Heart left ventricle (tissue), 16 donors: ENCODE data around the gene ARHGAP15. TPM values are rescaled to one million over a fixed set of nuclear protein-coding genes. Genes with fewer than 3 reads are reported as not detected.
A peak's percentile ranks its signal among the peaks of the same experiment; 100 is the strongest.

ENCODE experiments used
- ATAC-seq, 4 donors: fragments of 200-7000 bp; cut with Tn5 transposase; one replicate each; pipeline ENCODE4 v1.9.1; 2020 to 2022; ENCODE audit warnings: moderate library complexity in 4 of 4, mild to moderate bottlenecking in 3 of 4, moderate number of reproducible peaks in 1 of 4
- DNase-seq, 5 donors: peaks; one replicate each; pipeline ENCODE4 v3.0.0-alpha.2; 2020
- H3K27ac ChIP-seq, 12 donors: fragments of 200-600 bp; sonication (generic) in 4 of 12; one replicate each; pipeline versions ENCODE4 v1.5.0 to v1.8.0; 2016 to 2022; ENCODE audit warnings: mild to moderate bottlenecking in 2 of 12
- H3K27me3 ChIP-seq, 9 donors: fragments of 200-600 bp; sonication (generic) in 2 of 9; one replicate each; pipeline versions ENCODE4 v1.5.1 to v1.8.0; 2016 to 2022; ENCODE audit warnings: mild to moderate bottlenecking in 3 of 9
- H3K36me3 ChIP-seq, 9 donors: fragments of 200-600 bp; sonication (generic) in 2 of 9; one replicate each; pipeline versions ENCODE4 v1.5.0 to v1.8.0; 2018 to 2022; ENCODE audit warnings: mild to moderate bottlenecking in 2 of 9
- H3K4me1 ChIP-seq, 12 donors: fragments of 200-600 bp; sonication (generic) in 4 of 12; one replicate each; pipeline versions ENCODE4 v1.5.0 to v1.8.0; 2016 to 2022; ENCODE audit warnings: mild to moderate bottlenecking in 3 of 12
- H3K4me3 ChIP-seq, 12 donors: fragments of 200-600 bp; sonication (generic) in 4 of 12; one replicate each; pipeline versions ENCODE4 v1.5.0 to v1.8.0; 2017 to 2022; ENCODE audit warnings: mild to moderate bottlenecking in 9 of 12, moderate library complexity in 4 of 12
- H3K9me3 ChIP-seq, 12 donors: fragments of 200-600 bp; sonication (generic) in 4 of 12; one replicate each; pipeline versions ENCODE4 v1.5.0 to v1.8.0; 2016 to 2022; ENCODE audit warnings: mild to moderate bottlenecking in 1 of 12
- POLR2A ChIP-seq, 2 donors: fragments of 450-650 bp; IDR thresholded peaks; one replicate each; pipeline ENCODE4 v1.6.1; 2017; ENCODE audit warnings: antibody characterized with exemption in 2 of 2, mild to moderate bottlenecking in 2 of 2, moderate library complexity in 2 of 2
- WGBS, 4 donors: extraction: QIAGEN DNeasy Blood & Tissue Kit in 2 of 4; methylation state at CpG; one replicate each; pipeline versions ENCODE4 v1.1.5 to v1.1.7; 2013 to 2018; 5-methylcytosine and 5-hydroxymethylcytosine counted together
- intact Hi-C, 10 donors: fragments of 100-400 bp; cut with DNase I; formaldehyde crosslinking; loops; one replicate each; pipeline versions ENCODE4 v1.11.1 to v1.14.2; 2022
- polyA plus RNA-seq, 2 donors: library from polyadenylated mRNA; stranded (reverse); fragments of 200-250 nt; gene quantifications; one replicate each; pipeline ENCODE4 v1.2.3, GENCODE V29; 2013
- total RNA-seq, 9 donors: library from RNA; depleted of rRNA in 2 of 9; stranded (reverse); fragments of >200 nt in 2 of 9; fragmentation: NEBNext Ultra II Directional in 3 of 9; extraction: Animal tissue kit (Norgen Biotek cat#: 25700) in 3 of 9; gene quantifications; one replicate each; pipeline versions ENCODE4 v1.1.0 to v1.2.4, GENCODE V29; 2016 to 2023
- TF ChIP-seq, protein P1 (sequence below), 12 donors: fragments of 200-600 bp; sonication (generic) in 4 of 12; IDR thresholded peaks; one replicate each; pipeline versions ENCODE4 v1.5.0 to v1.8.0; 2018 to 2022; ENCODE audit warnings: antibody characterized with exemption in 12 of 12, mild to moderate bottlenecking in 5 of 12
- donor health status: ischemic (EF 13 %, LVEDD 7.1; RV severe dilation, severe dysfunction).
- donor health status: healthy with polysubstance abuse.
- donor health status: DM: no; HTN: yes; CAD: no.
- donor health status: DM: no; HTN: no; CAD: no.
- donor health status: ischemic (EF 25% LVEDD 6.9; RV normal size, moderate dysfunction).
- donor health status: ischemic (EF 25% LVEDD 5.7; RV mildly dilated, moderate dysfunction).
- donor health status: healthy.
- donor health status: DM: yes; HTN: yes; CAD: no.
- donor health status: ischemic (EF 35%, LVEDD 5.7; RV mildly dilated, moderate dysfunction).
- donor health status: nonischemic (EF 11% LVEDD 7.7; RV severe dilation, severe dysfunction).
- donor health status: DM: yes; HTN: yes; CAD: no.
- donor health status: PGD.
- donor health status: ischemic (EF 29% LVEDD 5.4; RV normal size, mild dysfunction).
- donor health status: nonischemic (EF 23%, LVEDD 6.1; RV moderate dilation, normal function).

Gene ARHGAP15
- total and polyA plus RNA-seq, 11 donors = 1.3 to 8.7 (median 3.3) TPM

DNA sequence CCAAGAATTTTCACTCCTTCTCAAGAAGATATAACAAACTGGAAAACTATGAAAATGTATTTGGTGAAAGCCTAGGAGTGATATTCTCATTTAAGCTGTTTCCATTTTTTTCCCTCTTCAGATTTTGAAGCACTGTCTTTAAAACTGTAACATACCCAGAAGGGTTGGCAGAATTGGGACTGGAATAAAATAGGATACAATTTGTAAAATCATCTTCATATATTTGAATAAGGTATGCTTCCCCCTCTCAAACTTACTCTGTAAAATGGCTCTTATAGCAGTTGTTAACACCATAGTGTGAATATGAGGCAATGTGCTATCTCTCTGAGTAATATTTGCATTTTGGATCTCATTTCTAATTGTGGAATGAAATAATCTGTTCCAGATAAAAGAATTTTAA, 676.4 kb downstream of the ARHGAP15 start:
- no peaks in the 10 kb centered on the region for H3K27me3 ChIP-seq
- DNase-seq (no peak), ATAC-seq (no peak)
- H3K36me3 ChIP-seq = no peaks in the 10 kb centered on the region
- H3K4me1 ChIP-seq = no peaks in the 10 kb centered on the region
- no peak overlapping the region for H3K4me3 ChIP-seq
- TF ChIP-seq, protein P1, sequence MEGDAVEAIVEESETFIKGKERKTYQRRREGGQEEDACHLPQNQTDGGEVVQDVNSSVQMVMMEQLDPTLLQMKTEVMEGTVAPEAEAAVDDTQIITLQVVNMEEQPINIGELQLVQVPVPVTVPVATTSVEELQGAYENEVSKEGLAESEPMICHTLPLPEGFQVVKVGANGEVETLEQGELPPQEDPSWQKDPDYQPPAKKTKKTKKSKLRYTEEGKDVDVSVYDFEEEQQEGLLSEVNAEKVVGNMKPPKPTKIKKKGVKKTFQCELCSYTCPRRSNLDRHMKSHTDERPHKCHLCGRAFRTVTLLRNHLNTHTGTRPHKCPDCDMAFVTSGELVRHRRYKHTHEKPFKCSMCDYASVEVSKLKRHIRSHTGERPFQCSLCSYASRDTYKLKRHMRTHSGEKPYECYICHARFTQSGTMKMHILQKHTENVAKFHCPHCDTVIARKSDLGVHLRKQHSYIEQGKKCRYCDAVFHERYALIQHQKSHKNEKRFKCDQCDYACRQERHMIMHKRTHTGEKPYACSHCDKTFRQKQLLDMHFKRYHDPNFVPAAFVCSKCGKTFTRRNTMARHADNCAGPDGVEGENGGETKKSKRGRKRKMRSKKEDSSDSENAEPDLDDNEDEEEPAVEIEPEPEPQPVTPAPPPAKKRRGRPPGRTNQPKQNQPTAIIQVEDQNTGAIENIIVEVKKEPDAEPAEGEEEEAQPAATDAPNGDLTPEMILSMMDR (IDR thresholded peaks at IDR 0.05) = no peak
- TF ChIP-seq POLR2A (IDR thresholded peaks at IDR 0.05) = no peak
- H3K9me3 ChIP-seq = no peaks in the 10 kb centered on the region
- intact Hi-C loops = no loop called here
- no peak overlapping the region for H3K27ac ChIP-seq

DNA sequence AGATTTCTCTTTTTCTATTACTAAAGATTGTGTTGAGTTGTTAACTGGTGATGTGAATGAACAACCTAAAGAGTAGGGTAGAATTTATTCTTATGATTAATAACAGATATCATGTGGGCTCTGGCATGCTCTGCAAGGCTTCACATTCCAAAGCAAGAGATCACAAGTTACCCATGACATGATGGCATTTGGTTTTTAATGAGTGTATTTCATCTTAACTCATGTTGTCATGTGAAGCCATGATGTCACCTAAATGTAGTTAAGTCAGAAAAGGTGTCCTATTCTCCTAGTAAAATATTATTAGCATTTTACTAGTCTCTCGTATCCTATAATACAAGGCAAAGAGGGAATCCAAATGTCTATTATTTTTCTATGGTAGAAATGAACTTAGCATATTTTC, 678.0 kb downstream of the ARHGAP15 start:
- intact Hi-C loops = no loop called here
- H3K27me3 ChIP-seq = no peaks in the 10 kb centered on the region
- no peak overlapping the region for H3K27ac ChIP-seq
- H3K36me3 ChIP-seq = no peaks in the 10 kb centered on the region
- no peak for TF ChIP-seq POLR2A (IDR thresholded peaks at IDR 0.05)
- TF ChIP-seq, protein P1 (IDR thresholded peaks at IDR 0.05) = no peak
- H3K9me3 ChIP-seq = no peaks in the 10 kb centered on the region
- no peaks in the 10 kb centered on the region for H3K4me1 ChIP-seq
- 90 to 93% (median 91%) methylated on average over 1 of the region's 1 CpG for WGBS, 4 donors
- no peak overlapping the region for H3K4me3 ChIP-seq
- DNase-seq (no peak), ATAC-seq (no peak)

DNA sequence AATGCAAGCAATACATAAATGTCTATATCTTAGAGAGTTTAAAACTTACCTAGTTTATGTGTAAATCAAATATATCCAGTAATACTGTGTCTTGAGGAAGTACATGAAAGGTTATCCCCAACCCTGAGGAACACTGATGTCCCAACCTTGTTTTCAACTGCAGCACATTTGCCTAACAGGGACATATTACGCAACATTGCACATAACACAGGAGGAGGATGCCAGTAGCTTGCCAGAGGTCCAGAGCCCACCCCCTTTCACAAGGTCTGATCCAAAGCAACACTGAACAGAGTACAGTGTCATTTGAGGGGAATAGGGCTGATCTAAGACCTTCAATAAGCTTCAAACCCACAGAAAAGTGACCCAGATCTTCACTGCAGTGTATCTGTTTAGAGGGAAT, 678.5 kb downstream of the ARHGAP15 start:
- no peaks in the 10 kb centered on the region for H3K9me3 ChIP-seq
- ATAC-seq (peak in 2 of 4 donors; percentile 42 to 43), DNase-seq (peak in 1 of 5 donors; percentile 20)
- no peaks in the 10 kb centered on the region for H3K27me3 ChIP-seq
- no peaks in the 10 kb centered on the region for H3K36me3 ChIP-seq
- no peak for TF ChIP-seq POLR2A (IDR thresholded peaks at IDR 0.05)
- TF ChIP-seq, protein P1 (IDR thresholded peaks at IDR 0.05) = no peak
- intact Hi-C loops = no loop called here
- H3K4me3 ChIP-seq = no peak overlapping the region
- WGBS, 4 donors = 76 to 100% (median 97%) methylated on average over 1 of the region's 1 CpG
- H3K27ac ChIP-seq = no peak overlapping the region
- no peaks in the 10 kb centered on the region for H3K4me1 ChIP-seq

DNA sequence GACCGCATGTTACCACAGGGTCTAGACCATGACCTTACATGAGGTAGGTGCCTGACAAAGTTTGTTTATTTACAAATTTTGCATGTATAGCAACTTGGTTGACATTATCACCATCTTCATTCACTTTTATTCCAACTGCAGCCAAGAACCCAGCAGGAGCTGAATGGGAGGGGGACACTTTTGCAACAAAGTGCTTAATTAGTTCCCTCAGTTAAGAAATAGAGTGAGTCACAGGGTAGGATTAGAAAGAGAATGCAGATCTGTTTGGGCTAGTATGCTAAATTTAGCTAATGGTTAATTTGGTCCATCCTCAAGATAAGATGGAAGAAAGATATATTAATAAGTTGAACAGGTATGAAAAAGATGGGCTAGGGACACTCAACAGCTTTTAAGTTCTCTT, 678.9 kb downstream of the ARHGAP15 start:
- intact Hi-C loops = no loop called here
- H3K4me3 ChIP-seq = no peak overlapping the region
- H3K27me3 ChIP-seq = no peaks in the 10 kb centered on the region
- 92 to 100% (median 94%) methylated on average over 1 of the region's 1 CpG for WGBS, 4 donors
- no peaks in the 10 kb centered on the region for H3K9me3 ChIP-seq
- no peaks in the 10 kb centered on the region for H3K4me1 ChIP-seq
- no peak for DNase-seq
- H3K27ac ChIP-seq = no peak overlapping the region
- no peak for ATAC-seq
- H3K36me3 ChIP-seq = no peaks in the 10 kb centered on the region
- no peak for TF ChIP-seq POLR2A (IDR thresholded peaks at IDR 0.05)
- TF ChIP-seq, protein P1 (IDR thresholded peaks at IDR 0.05) = no peak
